OCI-LY3 (cell line): ENCODE results near the gene SLC26A6.
A peak's percentile ranks its signal among the peaks of the same experiment; 100 is the strongest.

Experiments
- H2AFZ ChIP-seq: fragments of 200-600, 300-600 bp; shearing (Covaris generic); 2 replicates; pipeline ENCODE4 v1.6.0; 2014; ENCODE audit warnings: antibody characterized with exemption, low read depth, low read length
- H3K27ac ChIP-seq: fragments of 200-600, 300-600 bp; sonication (generic); 2 replicates; pipeline ENCODE4 v1.5.1; 2014; ENCODE audit warnings: mild to moderate bottlenecking, low read length, moderate library complexity, mixed read lengths
- H3K27me3 ChIP-seq: fragments of 200-600, 300-600 bp; sonication (generic); 2 replicates; pipeline ENCODE4 v1.6.1; 2014; ENCODE audit warnings: low read depth, low read length, mixed read lengths
- H3K36me3 ChIP-seq: fragments of 200-600, 300-600 bp; sonication (generic); replicated peaks from 2 replicates; pipeline ENCODE3; 2014; ENCODE audit warnings: low read depth, low read length, mixed read lengths
- H3K4me1 ChIP-seq: fragments of 300-600, 200-600 bp; sonication (generic); 2 replicates; pipeline ENCODE4 v1.6.1; 2014; ENCODE audit warnings: low read length, mixed read lengths
- H3K4me2 ChIP-seq: fragments of 200-600, 300-600 bp; sonication (generic); 2 replicates; pipeline ENCODE4 v1.6.1; 2014; ENCODE audit warnings: low read length, mixed read lengths
- H3K4me3 ChIP-seq: fragments of 300-600, 200-600 bp; sonication (generic); 2 replicates; pipeline ENCODE4 v1.5.1; 2014; ENCODE audit warnings: antibody characterized with exemption, mild to moderate bottlenecking, low read length, moderate library complexity
- H3K79me2 ChIP-seq: fragments of 300-600, 200-600 bp; shearing (Covaris generic); 2 replicates; pipeline ENCODE4 v1.6.1; 2014; ENCODE audit warnings: mild to moderate bottlenecking, low read length, mixed read lengths
- H3K9ac ChIP-seq: fragments of 300-600, 200-600 bp; shearing (Covaris generic); 2 replicates; pipeline ENCODE4 v1.6.0; 2014; ENCODE audit warnings: mild to moderate bottlenecking, low read length, moderate library complexity
- H3K9me3 ChIP-seq: fragments of 200-600, 300-600 bp; shearing (Covaris generic); 2 replicates; pipeline ENCODE4 v1.6.1; 2014; ENCODE audit warnings: low read length, mixed read lengths; ENCODE audit not compliant: insufficient read depth
- H4K20me1 ChIP-seq: fragments of 200-600, 300-600 bp; sonication (generic); 2 replicates; pipeline ENCODE4 v1.6.1; 2016; ENCODE audit warnings: low read length, mixed read lengths; ENCODE audit not compliant: insufficient read depth
- EZH2phosphoT487 ChIP-seq: fragments of 200-600 bp; shearing (Covaris generic); IDR thresholded peaks from 2 replicates; pipeline ENCODE4 v1.6.1; 2018; ENCODE audit warnings: antibody characterized with exemption, mixed run types, low read depth
- TF ChIP-seq, protein P1 (sequence below): fragments of 200-600, 300-600 bp; sonication (generic); IDR thresholded peaks from 2 replicates; pipeline ENCODE4 v1.5.1; 2014; ENCODE audit warnings: antibody characterized with exemption, low read length, low read depth

Gene SLC26A6

DNA sequence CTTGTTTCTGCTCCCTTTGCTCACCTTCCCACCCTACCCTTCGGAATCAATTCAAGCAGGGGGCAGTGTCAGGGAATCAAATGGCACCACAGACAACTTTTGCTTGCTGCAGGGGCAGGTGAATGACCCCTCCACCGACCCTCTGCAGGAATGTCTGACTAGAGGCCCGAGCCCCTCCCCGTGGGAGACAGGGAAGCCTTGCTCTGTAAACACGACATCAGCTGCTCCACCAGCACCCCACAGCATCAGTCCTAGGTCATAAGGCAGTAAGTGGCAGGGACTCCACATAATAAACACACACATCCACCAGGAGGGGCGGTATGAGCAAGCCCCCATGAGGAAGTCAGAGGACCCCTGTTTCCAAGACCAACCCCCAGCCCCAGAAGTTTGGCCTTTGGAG lies 2.0 kb upstream of the SLC26A6 start:
- Histone ChIP-seq H3K36me3 (peaks cover 5% of the 10 kb centered on the region), H3K9me3 (no peaks in the 10 kb centered on the region), H3K4me2 (no peak overlapping the region), H3K27ac (no peak overlapping the region), H4K20me1 (peaks cover 9% of the 10 kb centered on the region; the same call in 1 of the 2 replicates), H3K9ac (no peak overlapping the region), H2AFZ (no peak overlapping the region), H3K79me2 (0 out of 2 replicates have a peak, but pooled peaks cover 4% of the 10 kb centered on the region), H3K4me1 (peaks cover 14% of the 10 kb centered on the region), H3K4me3 (no peak overlapping the region), H3K27me3 (no peaks in the 10 kb centered on the region)
- no peak for TF ChIP-seq EZH2phosphoT487
- TF ChIP-seq, protein P1, sequence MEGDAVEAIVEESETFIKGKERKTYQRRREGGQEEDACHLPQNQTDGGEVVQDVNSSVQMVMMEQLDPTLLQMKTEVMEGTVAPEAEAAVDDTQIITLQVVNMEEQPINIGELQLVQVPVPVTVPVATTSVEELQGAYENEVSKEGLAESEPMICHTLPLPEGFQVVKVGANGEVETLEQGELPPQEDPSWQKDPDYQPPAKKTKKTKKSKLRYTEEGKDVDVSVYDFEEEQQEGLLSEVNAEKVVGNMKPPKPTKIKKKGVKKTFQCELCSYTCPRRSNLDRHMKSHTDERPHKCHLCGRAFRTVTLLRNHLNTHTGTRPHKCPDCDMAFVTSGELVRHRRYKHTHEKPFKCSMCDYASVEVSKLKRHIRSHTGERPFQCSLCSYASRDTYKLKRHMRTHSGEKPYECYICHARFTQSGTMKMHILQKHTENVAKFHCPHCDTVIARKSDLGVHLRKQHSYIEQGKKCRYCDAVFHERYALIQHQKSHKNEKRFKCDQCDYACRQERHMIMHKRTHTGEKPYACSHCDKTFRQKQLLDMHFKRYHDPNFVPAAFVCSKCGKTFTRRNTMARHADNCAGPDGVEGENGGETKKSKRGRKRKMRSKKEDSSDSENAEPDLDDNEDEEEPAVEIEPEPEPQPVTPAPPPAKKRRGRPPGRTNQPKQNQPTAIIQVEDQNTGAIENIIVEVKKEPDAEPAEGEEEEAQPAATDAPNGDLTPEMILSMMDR = 0 out of 2 replicates have a peak, but pooled peaks have one; percentile 6

DNA sequence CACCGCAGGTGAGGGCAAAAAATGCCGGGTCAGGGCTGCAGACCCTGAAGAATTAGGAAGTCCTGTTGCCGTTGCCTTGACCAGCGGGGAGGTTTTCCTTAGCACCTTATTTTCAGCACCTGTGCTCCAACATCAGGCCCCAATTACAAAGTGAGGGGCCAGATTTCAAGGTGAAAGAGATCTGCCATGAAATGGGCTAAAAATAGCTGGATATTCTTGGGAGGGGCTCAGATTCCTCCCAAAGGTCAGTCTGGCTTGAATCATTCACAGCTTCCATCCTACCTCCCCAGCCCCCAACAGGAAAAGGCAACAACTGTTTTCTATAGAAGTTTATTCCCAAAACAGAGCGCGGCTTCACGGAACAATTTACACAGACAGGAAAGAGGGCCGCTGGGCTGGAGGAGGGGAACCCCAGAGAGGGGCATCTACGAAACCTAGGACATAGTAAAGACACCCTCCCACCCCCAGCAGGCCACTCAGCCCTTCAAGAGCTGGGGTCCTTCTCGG lies 941 bp upstream of the SLC26A6 start:
- Histone ChIP-seq H3K4me1 (peaks cover 14% of the 10 kb centered on the region), H3K36me3 (peaks cover 5% of the 10 kb centered on the region), H3K79me2 (0 out of 2 replicates have a peak, but pooled peaks cover 4% of the 10 kb centered on the region), H3K9me3 (no peaks in the 10 kb centered on the region), H3K4me3 (peak overlapping the region; percentile 89), H3K27ac (no peak overlapping the region), H3K4me2 (peak overlapping the region; percentile 80), H3K9ac (peak overlapping the region; percentile 65), H4K20me1 (peaks cover 9% of the 10 kb centered on the region; the same call in 1 of the 2 replicates), H2AFZ (peak overlapping the region; percentile 55; the same call in 1 of the 2 replicates), H3K27me3 (no peaks in the 10 kb centered on the region)
- no peak for TF ChIP-seq EZH2phosphoT487
- TF ChIP-seq, protein P1 = no peak

DNA sequence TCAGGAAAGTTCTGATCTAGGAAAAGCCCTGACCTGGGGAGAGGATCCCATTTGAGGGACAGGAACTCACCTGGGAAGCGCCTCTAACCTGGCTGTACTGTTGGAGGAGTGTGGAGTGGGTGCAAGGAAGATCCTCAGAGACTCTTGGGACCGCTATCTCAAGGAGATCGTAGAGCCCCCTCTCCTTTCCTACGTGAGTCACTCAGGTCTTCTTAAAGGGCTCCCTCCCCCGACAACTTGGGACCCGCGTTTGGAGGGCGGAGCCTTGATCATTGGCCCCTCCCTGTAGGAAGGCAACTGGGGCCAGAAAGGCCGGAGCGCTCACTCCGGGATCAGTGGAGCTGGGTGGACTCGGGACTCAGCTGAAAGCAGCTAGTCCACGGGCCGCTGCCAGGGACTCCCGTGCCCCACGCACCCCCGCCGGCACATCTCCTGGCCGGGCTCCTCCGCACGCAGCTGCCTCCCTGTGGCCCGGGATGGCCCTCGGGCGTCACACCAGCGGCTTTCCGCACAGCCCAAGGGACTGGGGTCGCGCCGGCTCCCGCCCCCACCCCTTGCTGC lies 520 bp downstream of the SLC26A6 start:
- H3K27ac ChIP-seq = peak overlapping the region; percentile 16; the same call in 1 of the 2 replicates
- peak overlapping the region; percentile 24; the same call in 1 of the 2 replicates for H2AFZ ChIP-seq
- H3K27me3 ChIP-seq = no peaks in the 10 kb centered on the region
- H3K9ac ChIP-seq = peak overlapping the region; percentile 83
- peak overlapping the region; percentile 89 for H3K4me3 ChIP-seq
- peaks cover 9% of the 10 kb centered on the region; the same call in 1 of the 2 replicates for H4K20me1 ChIP-seq
- H3K79me2 ChIP-seq = 0 out of 2 replicates have a peak, but pooled peaks cover 4% of the 10 kb centered on the region
- peaks cover 14% of the 10 kb centered on the region for H3K4me1 ChIP-seq
- H3K36me3 ChIP-seq = peaks cover 15% of the 10 kb centered on the region
- no peak for TF ChIP-seq EZH2phosphoT487
- TF ChIP-seq, protein P1 = no peak
- H3K9me3 ChIP-seq = no peaks in the 10 kb centered on the region
- peak overlapping the region; percentile 80 for H3K4me2 ChIP-seq

DNA sequence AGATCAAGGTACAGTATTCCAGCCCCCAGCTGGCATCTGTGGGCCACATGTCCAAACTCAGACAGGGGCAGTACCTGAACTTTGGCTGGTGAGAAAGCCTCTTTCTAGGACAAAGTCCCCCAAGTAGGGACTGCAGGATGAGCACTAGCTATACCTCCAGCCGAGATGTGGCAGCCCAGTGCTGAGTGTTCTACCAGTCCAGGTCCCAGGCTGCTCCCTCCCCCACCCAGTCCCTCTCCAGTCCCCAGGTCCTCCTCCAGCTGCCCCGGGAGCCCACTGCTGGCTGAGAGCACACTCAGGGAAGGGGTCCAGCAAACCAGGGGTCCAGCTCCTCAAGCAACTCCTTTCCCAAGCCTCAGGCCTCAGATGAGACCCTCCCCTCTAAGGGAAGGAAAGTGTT lies 1.5 kb downstream of the SLC26A6 start:
- Histone ChIP-seq H2AFZ (no peak overlapping the region), H3K9me3 (no peaks in the 10 kb centered on the region), H3K79me2 (0 out of 2 replicates have a peak, but pooled peaks cover 4% of the 10 kb centered on the region), H3K4me2 (peak overlapping the region; percentile 80), H4K20me1 (peaks cover 9% of the 10 kb centered on the region; the same call in 1 of the 2 replicates), H3K4me1 (peaks cover 14% of the 10 kb centered on the region), H3K27me3 (no peaks in the 10 kb centered on the region), H3K36me3 (peaks cover 18% of the 10 kb centered on the region), H3K27ac (no peak overlapping the region), H3K4me3 (no peak overlapping the region), H3K9ac (no peak overlapping the region)
- TF ChIP-seq, protein P1 = no peak
- no peak for TF ChIP-seq EZH2phosphoT487
